Neural progenitor cell (in vitro differentiated cells): ENCODE measurements around the gene LARGE1. TPM values are rescaled to one million over a fixed set of nuclear protein-coding genes. Genes with fewer than 3 reads are reported as not detected.

Experiments used
- DNase-seq: peaks from one replicate; pipeline ENCODE4 v3.0.0-alpha.2; 2016; ENCODE audit warnings: low spot score
- H2AFZ ChIP-seq: fragments of 200-600 bp; sonication (generic); replicated peaks from 2 replicates; pipeline ENCODE4 v1.6.1; 2016; ENCODE audit warnings: antibody characterized with exemption
- H3F3A ChIP-seq: fragments of 200-600 bp; sonication (generic); 2 replicates; pipeline ENCODE4 v1.6.1; 2016; ENCODE audit warnings: antibody characterized with exemption, low read depth
- H3K27ac ChIP-seq: fragments of 200-600 bp; sonication (generic); 2 replicates; pipeline ENCODE4 v1.5.1; 2016; ENCODE audit warnings: mild to moderate bottlenecking
- H3K27me3 ChIP-seq: fragments of 200-600 bp; sonication (generic); 2 replicates; pipeline ENCODE4 v1.6.1; 2016; ENCODE audit warnings: mild to moderate bottlenecking, moderate library complexity
- H3K36me3 ChIP-seq: fragments of 200-600 bp; sonication (generic); 2 replicates; pipeline ENCODE4 v1.5.1; 2016
- H3K4me1 ChIP-seq: fragments of 200-600 bp; sonication (generic); 2 replicates; pipeline ENCODE4 v1.6.1; 2016; ENCODE audit warnings: mixed run types
- H3K4me2 ChIP-seq: fragments of 200-600 bp; sonication (generic); 2 replicates; pipeline ENCODE4 v1.6.1; 2016
- H3K4me3 ChIP-seq: fragments of 200-600 bp; sonication (generic); 2 replicates; pipeline ENCODE4 v1.5.1; 2016
- H3K79me2 ChIP-seq: fragments of 200-600 bp; sonication (generic); 2 replicates; pipeline ENCODE4 v1.6.1; 2016; ENCODE audit warnings: low read depth
- H3K9ac ChIP-seq: fragments of 200-600 bp; sonication (generic); 2 replicates; pipeline ENCODE4 v1.6.1; 2016
- H3K9me3 ChIP-seq: fragments of 200-600 bp; sonication (generic); 2 replicates; pipeline ENCODE4 v1.5.1; 2016; ENCODE audit warnings: low read depth
- H4K20me1 ChIP-seq: fragments of 200-600 bp; sonication (generic); 2 replicates; pipeline ENCODE4 v1.6.1; 2016; ENCODE audit warnings: low read depth
- H3K27ac Mint-ChIP-seq: 3 replicates; pipeline ENCODE4 v1.8.0; 2021; ENCODE audit warnings: mixed read lengths
- H3K27me3 Mint-ChIP-seq: 2 replicates; pipeline ENCODE4 v1.8.0; 2022; ENCODE audit warnings: low read depth, mild to moderate bottlenecking, inconsistent platforms, moderate library complexity, mixed read lengths; ENCODE audit not compliant: insufficient read depth
- H3K36me3 Mint-ChIP-seq: 3 replicates; pipeline ENCODE4 v1.8.0; 2021; ENCODE audit warnings: mixed read lengths
- H3K4me1 Mint-ChIP-seq: 3 replicates; pipeline ENCODE4 v1.8.0; 2021; ENCODE audit warnings: mixed read lengths
- H3K4me3 Mint-ChIP-seq: 3 replicates; pipeline ENCODE4 v1.8.0; 2021; ENCODE audit warnings: mild to moderate bottlenecking, moderate library complexity, mixed read lengths
- H3K9me3 Mint-ChIP-seq: 3 replicates; pipeline ENCODE4 v1.8.0; 2020; ENCODE audit warnings: mixed read lengths
- CTCF ChIP-seq: fragments of 200-600 bp; sonication (generic); IDR thresholded peaks from 2 replicates; pipeline ENCODE4 v1.5.1; 2017; ENCODE audit warnings: antibody characterized with exemption, mild to moderate bottlenecking
- EZH2 ChIP-seq: fragments of 200-600 bp; sonication (generic); IDR thresholded peaks from 2 replicates; pipeline ENCODE4 v1.6.1; 2017; ENCODE audit warnings: antibody characterized with exemption, mild to moderate bottlenecking, moderate library complexity
- EZH2phosphoT487 ChIP-seq: fragments of 200-600 bp; sonication (generic); IDR thresholded peaks from 2 replicates; pipeline ENCODE4 v1.6.1; 2017; ENCODE audit warnings: antibody characterized with exemption
- total RNA-seq: library from RNA; depleted of rRNA; stranded (reverse); fragments of >200 nt; gene quantifications from 2 replicates; pipeline ENCODE4 v1.2.3, GENCODE V29; 2015; ENCODE audit warnings: low replicate concordance

The LARGE1 gene
- total RNA-seq, 1 donor from 2014 or later: 24.9 TPM

DNA sequence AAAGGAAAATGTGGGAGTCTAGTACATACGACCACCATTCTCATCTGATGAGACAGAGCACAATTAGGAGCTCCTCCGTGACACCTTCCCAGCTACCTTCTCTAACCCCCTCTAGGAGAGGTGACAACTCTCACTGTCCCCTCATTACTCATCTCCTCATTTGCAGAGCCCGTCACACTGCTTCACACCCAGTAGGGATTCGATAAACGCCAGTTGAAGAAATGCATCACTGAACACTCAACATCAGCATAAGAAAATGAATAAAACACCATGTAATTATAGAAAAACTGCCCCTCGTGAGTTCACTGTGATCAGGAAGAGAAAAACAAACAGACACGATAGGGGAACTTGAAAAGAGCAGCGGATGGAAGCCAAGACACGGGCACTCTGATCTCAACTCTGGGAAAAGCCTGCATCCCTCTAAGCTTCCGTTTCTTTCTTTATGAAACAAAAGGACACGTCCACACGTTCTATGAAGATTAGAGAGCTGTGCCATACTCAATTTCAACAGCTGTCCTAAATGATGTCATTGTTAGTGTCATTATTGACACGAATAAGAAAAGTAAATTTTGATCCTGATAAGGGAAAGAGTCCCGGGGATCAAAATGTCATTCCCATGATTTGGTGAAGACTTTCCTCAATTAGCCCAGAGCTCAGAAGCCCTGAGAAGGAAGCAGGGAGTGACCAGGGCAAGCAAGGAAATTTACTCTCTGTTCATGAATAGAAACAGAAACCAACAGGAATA is 356.9 kb downstream of the LARGE1 start:
- DNase-seq: no peak
- H3K27ac Mint-ChIP-seq: peak overlapping the region; percentile 13
- H3K4me3 Mint-ChIP-seq: no peak overlapping the region
- H3K27me3 Mint-ChIP-seq: no peaks in the 10 kb centered on the region
- H3K9me3 ChIP-seq: no peaks in the 10 kb centered on the region
- no peaks in the 10 kb centered on the region for H3K79me2 ChIP-seq
- no peak overlapping the region for H3K4me3 ChIP-seq
- no peak overlapping the region for H3K9ac ChIP-seq
- peaks cover 38% of the 10 kb centered on the region for H3K4me1 Mint-ChIP-seq
- no peak overlapping the region for H3K4me2 ChIP-seq
- peaks cover 34% of the 10 kb centered on the region for H3K36me3 Mint-ChIP-seq
- H2AFZ ChIP-seq: no peak overlapping the region
- H3K4me1 ChIP-seq: no peaks in the 10 kb centered on the region
- no peaks in the 10 kb centered on the region for H3K36me3 ChIP-seq
- H3F3A ChIP-seq: no peaks in the 10 kb centered on the region
- TF ChIP-seq EZH2phosphoT487 (no peak), EZH2 (no peak), CTCF (no peak)
- H3K27ac ChIP-seq: no peak overlapping the region
- no peaks in the 10 kb centered on the region for H3K27me3 ChIP-seq
- peaks cover 6% of the 10 kb centered on the region for H4K20me1 ChIP-seq
- H3K9me3 Mint-ChIP-seq: peaks cover 6% of the 10 kb centered on the region

DNA sequence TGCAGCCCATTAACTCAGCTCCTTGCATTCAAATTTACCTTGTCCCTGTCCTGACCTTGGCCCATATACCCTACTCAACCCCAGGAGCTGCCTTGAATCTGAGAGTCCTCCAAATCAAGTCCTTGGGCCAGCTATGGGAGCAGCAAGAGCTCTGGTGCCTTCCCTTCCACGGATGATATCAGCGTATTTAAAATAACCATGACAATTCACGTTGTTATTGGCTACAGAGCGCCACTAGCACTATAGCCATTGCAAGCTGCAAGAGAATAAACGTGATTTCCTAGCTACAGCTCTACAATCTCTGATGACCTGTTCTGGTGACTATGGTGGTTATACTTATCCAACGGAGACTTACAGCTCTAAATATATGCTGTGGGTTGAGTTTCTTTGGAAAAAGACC is 357.8 kb downstream of the LARGE1 start:
- peaks cover 30% of the 10 kb centered on the region for H3K4me1 Mint-ChIP-seq
- no peaks in the 10 kb centered on the region for H3K27me3 Mint-ChIP-seq
- H3K4me3 ChIP-seq: no peak overlapping the region
- H3K36me3 Mint-ChIP-seq: peaks cover 36% of the 10 kb centered on the region
- H3K9me3 Mint-ChIP-seq: peaks cover 9% of the 10 kb centered on the region
- H3K27ac Mint-ChIP-seq: no peak overlapping the region
- no peak for TF ChIP-seq EZH2phosphoT487
- TF ChIP-seq CTCF: no peak
- TF ChIP-seq EZH2: no peak
- no peak overlapping the region for H2AFZ ChIP-seq
- no peaks in the 10 kb centered on the region for H3K79me2 ChIP-seq
- no peaks in the 10 kb centered on the region for H3K36me3 ChIP-seq
- no peaks in the 10 kb centered on the region for H3K4me1 ChIP-seq
- H3K27me3 ChIP-seq: no peaks in the 10 kb centered on the region
- H3K4me3 Mint-ChIP-seq: no peak overlapping the region
- no peak overlapping the region for H3K9ac ChIP-seq
- H3K4me2 ChIP-seq: no peak overlapping the region
- no peaks in the 10 kb centered on the region for H3K9me3 ChIP-seq
- H3K27ac ChIP-seq: no peak overlapping the region
- H3F3A ChIP-seq: no peaks in the 10 kb centered on the region
- no peak for DNase-seq
- H4K20me1 ChIP-seq: peaks cover 6% of the 10 kb centered on the region

DNA sequence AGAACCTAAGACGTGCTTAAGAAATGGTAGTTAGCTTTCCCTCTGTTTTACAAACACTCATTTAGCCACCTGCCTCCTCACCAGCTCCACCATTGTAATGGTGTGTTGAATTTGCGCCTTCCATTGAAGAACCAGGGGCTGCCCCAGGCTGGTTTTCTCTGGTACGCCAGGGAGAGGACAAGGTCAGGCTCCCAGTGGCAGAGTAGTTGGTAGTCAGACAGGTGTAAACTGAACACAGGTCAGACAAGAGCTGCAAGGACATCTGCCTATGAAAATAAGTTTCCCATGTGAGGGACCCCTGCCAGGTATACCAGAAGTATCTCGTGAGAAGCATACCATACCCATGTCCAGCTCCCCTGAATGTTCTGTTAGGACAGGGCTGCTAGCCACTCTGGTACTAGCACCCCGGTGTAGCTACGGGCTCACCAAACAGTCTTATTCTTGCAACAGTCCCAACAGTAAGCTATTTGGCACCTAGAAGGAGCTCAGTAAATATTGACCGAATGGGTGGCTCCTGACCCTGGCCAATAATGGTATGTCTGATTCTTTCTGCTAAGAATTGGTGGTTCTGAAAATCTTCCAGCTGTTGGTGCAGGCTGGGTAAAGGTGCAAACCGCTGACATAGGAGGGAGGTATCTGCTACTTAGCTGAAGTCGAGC is 359.0 kb downstream of the LARGE1 start:
- Mint-ChIP-seq H3K9me3 (peaks cover 9% of the 10 kb centered on the region), H3K4me1 (peaks cover 22% of the 10 kb centered on the region), H3K27me3 (no peaks in the 10 kb centered on the region), H3K27ac (peak overlapping the region; percentile 7), H3K36me3 (peaks cover 38% of the 10 kb centered on the region), H3K4me3 (no peak overlapping the region)
- Histone ChIP-seq H3K27ac (no peak overlapping the region), H3K27me3 (no peaks in the 10 kb centered on the region), H3K4me3 (no peak overlapping the region), H3K4me2 (no peak overlapping the region), H3F3A (no peaks in the 10 kb centered on the region), H3K36me3 (no peaks in the 10 kb centered on the region), H3K9me3 (no peaks in the 10 kb centered on the region), H3K79me2 (no peaks in the 10 kb centered on the region), H2AFZ (no peak overlapping the region), H4K20me1 (peaks cover 6% of the 10 kb centered on the region), H3K9ac (no peak overlapping the region), H3K4me1 (no peaks in the 10 kb centered on the region)
- DNase-seq: no peak
- TF ChIP-seq CTCF (no peak), EZH2phosphoT487 (no peak), EZH2 (no peak)
